Peyer's patch (tissue), 4 donors: ENCODE results near the gene CRTAC1.

ENCODE experiments used
- CTCF ChIP-seq, 6 experiments: fragments of 450-650 bp in 4 of 6; fragments of 200-600 bp in 2 of 6; sonication (generic) in 1 of 6; IDR thresholded peaks; one replicate each; pipeline ENCODE4 v1.5.1; 2017 to 2019; ENCODE audit warnings: antibody characterized with exemption in 6 of 6, mild to moderate bottlenecking in 3 of 6, moderate library complexity in 1 of 6
- POLR2A ChIP-seq, 2 donors: fragments of 450-650 bp; IDR thresholded peaks; one replicate each; pipeline ENCODE4 v1.5.1; 2017; ENCODE audit warnings: antibody characterized with exemption in 2 of 2, mild to moderate bottlenecking in 2 of 2, moderate library complexity in 2 of 2

GRCh38 chr10:98020784-98021183 is 9.6 kb downstream of the CRTAC1 start:
- TF ChIP-seq POLR2A (IDR thresholded peaks at IDR 0.05) (no peak), CTCF (IDR thresholded peaks at IDR 0.05) (no peak)
